K562 (cell line): ENCODE measurements around the gene REEP3.

Source experiments
- CBX3 ChIP-seq, 2 experiments: IDR thresholded peaks; 1 replicate in 1 of 2; 2 replicates in 1 of 2; pipeline ENCODE4 v1.6.1; 2012; ENCODE audit warnings: inconsistent platforms in 2 of 2, low read length in 2 of 2, borderline replicate concordance in 1 of 2, control low read depth in 1 of 2
- CTCF ChIP-seq, 3 experiments: IDR thresholded peaks in 2 of 3; conservative IDR thresholded peaks in 1 of 3; 2 replicates each; pipeline ENCODE4 v1.5.1; 2011 to 2012; ENCODE audit warnings: low read length in 3 of 3, mild to moderate bottlenecking in 3 of 3, control low read depth in 2 of 3, improper control_type of control experiment in 1 of 3, inconsistent platforms in 1 of 3, low read depth in 1 of 3, mixed read lengths in 1 of 3, moderate library complexity in 1 of 3; ENCODE audit not compliant: insufficient read depth in 2 of 3
- GABPA ChIP-seq: fragments of 200-800 bp; sonication (Bioruptor generic); conservative IDR thresholded peaks from 2 replicates; pipeline ENCODE4 v1.6.1; 2016; ENCODE audit warnings: low read depth, missing genetic modification characterization, missing compliant biosample characterization
- TEAD2 ChIP-seq: fragments of 450-650 bp; IDR thresholded peaks from 2 replicates; pipeline ENCODE4 v1.6.1; 2016; ENCODE audit warnings: missing genetic modification characterization, control low read depth, missing compliant biosample characterization
- ZFP1 ChIP-seq: fragments of 450-650 bp; formaldehyde crosslinking; IDR thresholded peaks from 2 replicates; pipeline ENCODE4 v1.4.0; 2020; ENCODE audit warnings: mild to moderate bottlenecking, mixed read lengths
- ZNF444 ChIP-seq: fragments of 250-450 bp; sonication (Bioruptor Pico); IDR thresholded peaks from 2 replicates; pipeline ENCODE4 v1.4.0; 2020; ENCODE audit warnings: mild to moderate bottlenecking, moderate library complexity
- TF ChIP-seq, protein P1 (sequence below): IDR thresholded peaks from 3 replicates; pipeline ENCODE4 v1.6.1; 2011; ENCODE audit warnings: borderline replicate concordance, mild to moderate bottlenecking, moderate library complexity; ENCODE audit not compliant: insufficient read length; ENCODE audit errors: extremely low read depth

DNA sequence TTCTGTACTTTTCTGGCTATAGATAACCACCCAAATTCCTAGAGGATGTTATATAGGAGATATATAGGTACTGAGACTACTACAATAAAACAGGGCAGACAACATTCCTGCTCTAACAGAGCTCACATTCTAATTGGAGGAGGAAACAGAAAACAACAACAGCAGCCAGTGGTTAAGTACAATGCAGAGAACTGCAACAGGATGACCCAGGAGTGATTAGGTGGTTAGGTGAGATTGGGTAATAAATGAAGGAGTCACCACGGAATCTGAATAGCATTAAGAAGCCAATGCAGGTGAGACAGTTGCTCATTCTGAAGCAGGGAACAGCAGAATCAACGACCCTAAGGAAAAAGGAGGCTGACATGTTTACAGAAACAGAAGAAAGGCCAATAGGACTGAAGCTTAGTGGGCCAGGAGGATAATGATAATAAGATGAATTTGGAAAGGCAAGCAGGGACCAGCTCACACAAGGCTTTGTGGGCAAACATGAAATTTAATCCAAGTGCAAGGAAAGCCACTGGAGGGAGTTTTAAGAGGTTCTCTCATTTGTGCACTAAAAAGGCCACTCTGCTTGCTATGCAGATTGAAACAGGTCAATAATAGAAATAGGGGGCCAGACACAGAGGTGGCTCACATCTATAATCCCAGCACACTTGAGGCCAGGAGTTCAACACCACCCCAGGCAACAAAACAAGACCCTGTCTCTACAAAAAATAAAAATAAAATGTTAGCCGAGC, 16.9 kb upstream of the REEP3 start:
- TF ChIP-seq ZNF444 (CRISPR knock-in tag) (no peak), TEAD2 (tag) (no peak), CBX3 (IDR thresholded peaks at IDR 0.05; ENCODE audit: borderline replicate concordance in 1 of 2, low read length in 2 of 2) (no peak), ZFP1 (CRISPR knock-in tag) (no peak), CTCF (IDR thresholded peaks at IDR 0.05 in 2 of 3, conservative IDR thresholded peaks at IDR 0.05 in 1 of 3; ENCODE audit: insufficient read depth in 2 of 3, low read depth in 1 of 3, low read length in 3 of 3) (peak in 1 of 3 experiments; percentile 23; a peak in 1 of 6 replicates), GABPA (tag) (no peak)
- TF ChIP-seq, protein P1, sequence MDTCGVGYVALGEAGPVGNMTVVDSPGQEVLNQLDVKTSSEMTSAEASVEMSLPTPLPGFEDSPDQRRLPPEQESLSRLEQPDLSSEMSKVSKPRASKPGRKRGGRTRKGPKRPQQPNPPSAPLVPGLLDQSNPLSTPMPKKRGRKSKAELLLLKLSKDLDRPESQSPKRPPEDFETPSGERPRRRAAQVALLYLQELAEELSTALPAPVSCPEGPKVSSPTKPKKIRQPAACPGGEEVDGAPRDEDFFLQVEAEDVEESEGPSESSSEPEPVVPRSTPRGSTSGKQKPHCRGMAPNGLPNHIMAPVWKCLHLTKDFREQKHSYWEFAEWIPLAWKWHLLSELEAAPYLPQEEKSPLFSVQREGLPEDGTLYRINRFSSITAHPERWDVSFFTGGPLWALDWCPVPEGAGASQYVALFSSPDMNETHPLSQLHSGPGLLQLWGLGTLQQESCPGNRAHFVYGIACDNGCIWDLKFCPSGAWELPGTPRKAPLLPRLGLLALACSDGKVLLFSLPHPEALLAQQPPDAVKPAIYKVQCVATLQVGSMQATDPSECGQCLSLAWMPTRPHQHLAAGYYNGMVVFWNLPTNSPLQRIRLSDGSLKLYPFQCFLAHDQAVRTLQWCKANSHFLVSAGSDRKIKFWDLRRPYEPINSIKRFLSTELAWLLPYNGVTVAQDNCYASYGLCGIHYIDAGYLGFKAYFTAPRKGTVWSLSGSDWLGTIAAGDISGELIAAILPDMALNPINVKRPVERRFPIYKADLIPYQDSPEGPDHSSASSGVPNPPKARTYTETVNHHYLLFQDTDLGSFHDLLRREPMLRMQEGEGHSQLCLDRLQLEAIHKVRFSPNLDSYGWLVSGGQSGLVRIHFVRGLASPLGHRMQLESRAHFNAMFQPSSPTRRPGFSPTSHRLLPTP, result no peak
